GM12878 (cell line): ENCODE measurements around the gene SENP3. TPM values are rescaled to one million over a fixed set of nuclear protein-coding genes. Genes with fewer than 3 reads are reported as not detected.

Experiments
- ATAC-seq: fragments of 200-7000 bp; cut with Tn5 transposase; 3 replicates; pipeline ENCODE4 v1.9.1; 2020; ENCODE audit warnings: mild to moderate bottlenecking, moderate library complexity
- Bru-seq: library from RNA; stranded (reverse); fragments of 400-500 nt; gene quantifications from one replicate; lab custom pipeline; 2021; lab: Mats Ljungman, UMichigan
- BruChase-seq, 2 experiments: library from RNA; stranded (reverse); fragments of 400-500 nt; gene quantifications; one replicate each; lab custom pipeline; 2021; lab: Mats Ljungman, UMichigan
- BruUV-seq: library from RNA; stranded (reverse); fragments of 400-500 nt; replicated peaks from 2 replicates; lab custom pipeline; 2021; lab: Mats Ljungman, UMichigan
- CTCF ChIA-PET: fragments of 300-600 bp; sonication (Branson Sonifier 250); formaldehyde crosslinking; extraction: SDS; loops from one replicate; lab custom pipeline; 2021; ENCODE audit warnings: inconsistent platforms; lab: Yijun Ruan, JAX
- POLR2A ChIA-PET: fragments of 350-600 bp; formaldehyde crosslinking; extraction: SDS; loops from one replicate; lab custom pipeline; 2021; ENCODE audit warnings: inconsistent platforms; lab: Charles Lee
- RAD21 ChIA-PET: fragments of 300-600 bp; sonication (Branson Sonifier 250); formaldehyde crosslinking; loops from one replicate; lab custom pipeline; 2023; ENCODE audit warnings: antibody characterized with exemption; ENCODE audit not compliant: unreplicated experiment; lab: Charles Lee
- SMC1A ChIA-PET: fragments of 300-600 bp; sonication (Branson Sonifier 250); formaldehyde crosslinking; loops from one replicate; lab custom pipeline; 2023; ENCODE audit not compliant: unreplicated experiment, uncharacterized antibody; lab: Charles Lee
- DNase-seq: peaks from one replicate; pipeline ENCODE4 v3.0.0-alpha.2; 2011; ENCODE audit warnings: low read depth, low spot score
- FAIRE-seq: peaks from 3 replicates; lab custom pipeline; 2011; peaks lifted over from hg19 to GRCh38; lab: Jason Lieb, UNC
- H2AFZ ChIP-seq: 2 replicates; pipeline ENCODE4 v1.6.0; 2011; ENCODE audit warnings: low read depth, low read length, control low read depth; ENCODE audit not compliant: control insufficient read depth
- H3K27ac ChIP-seq: 2 replicates; pipeline ENCODE4 v1.5.1; 2011; ENCODE audit warnings: control low read depth; ENCODE audit not compliant: control insufficient read depth, insufficient read depth
- H3K27me3 ChIP-seq, 2 experiments: replicated peaks in 1 of 2; 2 replicates each; pipeline versions ENCODE4 v1.6.0 to v1.6.1; 2011; ENCODE audit warnings: low read length in 1 of 2; ENCODE audit not compliant: control insufficient read depth in 2 of 2, insufficient read depth in 2 of 2
- H3K36me3 ChIP-seq, 2 experiments: 2 replicates each; pipeline ENCODE4 v1.5.1; 2011; ENCODE audit warnings: low read length in 1 of 2; ENCODE audit not compliant: control insufficient read depth in 2 of 2, insufficient read depth in 2 of 2
- H3K4me1 ChIP-seq: 2 replicates; pipeline ENCODE4 v1.6.1; 2011; ENCODE audit warnings: mild to moderate bottlenecking, low read length, moderate library complexity, mixed read lengths; ENCODE audit not compliant: control insufficient read depth, insufficient read depth
- H3K4me2 ChIP-seq: 2 replicates; pipeline ENCODE4 v1.6.0; 2011; ENCODE audit warnings: control low read depth; ENCODE audit not compliant: control insufficient read depth, insufficient read depth
- H3K4me3 ChIP-seq: fragments of 200-600 bp; sonication (generic); 2 replicates; pipeline ENCODE4 v1.5.1; 2016
- H3K79me2 ChIP-seq: 2 replicates; pipeline ENCODE4 v1.6.0; 2011; ENCODE audit warnings: low read length; ENCODE audit not compliant: control insufficient read depth, insufficient read depth
- H3K9ac ChIP-seq: 2 replicates; pipeline ENCODE4 v1.8.0; 2011; ENCODE audit warnings: low read length, control low read depth, mixed read lengths; ENCODE audit not compliant: control insufficient read depth, insufficient read depth
- H3K9me3 ChIP-seq: replicated peaks from 3 replicates; pipeline ENCODE4 v1.5.1; 2011; ENCODE audit warnings: mild to moderate bottlenecking, low read length; ENCODE audit not compliant: control insufficient read depth, insufficient read depth
- H4K20me1 ChIP-seq: 2 replicates; pipeline ENCODE4 v1.6.0; 2011; ENCODE audit not compliant: control insufficient read depth, insufficient read depth
- ATF2 ChIP-seq: IDR thresholded peaks from 2 replicates; pipeline ENCODE4 v1.6.1; 2012; ENCODE audit warnings: low read length, inconsistent platforms
- BACH1 ChIP-seq: fragments of 450-650 bp; IDR thresholded peaks from 2 replicates; pipeline ENCODE4 v1.6.1; 2017; ENCODE audit warnings: mild to moderate bottlenecking, borderline replicate concordance
- CHD2 ChIP-seq: IDR thresholded peaks from 2 replicates; pipeline ENCODE4 v1.6.1; 2011; ENCODE audit warnings: low read depth, low read length, improper control_type of control experiment, borderline replicate concordance
- CTCF ChIP-seq, 3 experiments: IDR thresholded peaks in 2 of 3; conservative IDR thresholded peaks in 1 of 3; 2 replicates each; pipeline ENCODE4 v1.5.1; 2011; ENCODE audit warnings: low read depth in 3 of 3, low read length in 3 of 3, mild to moderate bottlenecking in 3 of 3, control low read depth in 2 of 3, moderate library complexity in 2 of 3, inconsistent platforms in 1 of 3, mixed read lengths in 1 of 3; ENCODE audit not compliant: control insufficient read depth in 2 of 3, insufficient read depth in 1 of 3; ENCODE audit errors: extremely low read depth in 1 of 3
- DPF2 ChIP-seq: fragments of 450-650 bp; IDR thresholded peaks from 2 replicates; pipeline ENCODE4 v1.6.1; 2017; ENCODE audit warnings: mild to moderate bottlenecking
- NKRF ChIP-seq: fragments of 450-650 bp; conservative IDR thresholded peaks from 2 replicates; pipeline ENCODE4 v1.6.1; 2017; ENCODE audit warnings: mild to moderate bottlenecking, moderate library complexity
- NRF1 ChIP-seq: conservative IDR thresholded peaks from 2 replicates; pipeline ENCODE4 v1.6.1; 2011; ENCODE audit warnings: mild to moderate bottlenecking, low read depth, low read length, improper control_type of control experiment
- POU2F2 ChIP-seq: IDR thresholded peaks from 3 replicates; pipeline ENCODE4 v1.6.1; 2011; ENCODE audit warnings: low read depth, mild to moderate bottlenecking, low read length, borderline replicate concordance
- RB1 ChIP-seq: fragments of 450-650 bp; formaldehyde crosslinking; IDR thresholded peaks from 2 replicates; pipeline ENCODE4 v1.6.1; 2017; ENCODE audit warnings: mild to moderate bottlenecking, borderline replicate concordance
- SREBF2 ChIP-seq: IDR thresholded peaks from 2 replicates; pipeline ENCODE4 v1.6.1; 2012; ENCODE audit warnings: mild to moderate bottlenecking, low read length
- SRF ChIP-seq, 2 experiments: IDR thresholded peaks; 2 replicates each; pipeline ENCODE4 v1.6.1; 2011; ENCODE audit warnings: low read depth in 2 of 2, low read length in 2 of 2, mild to moderate bottlenecking in 1 of 2, moderate library complexity in 1 of 2
- YBX1 ChIP-seq: fragments of 450-650 bp; IDR thresholded peaks from 2 replicates; pipeline ENCODE4 v1.6.1; 2016; ENCODE audit warnings: antibody characterized with exemption
- YY1 ChIP-seq: IDR thresholded peaks from 2 replicates; pipeline ENCODE4 v1.6.1; 2011; ENCODE audit warnings: low read depth, mild to moderate bottlenecking, low read length
- WGBS: methylation state at CpG from one replicate; pipeline ENCODE4 v1.1.6; 2016; ENCODE audit warnings: low lambda C conversion rate; ENCODE audit not compliant: insufficient replicate concordance, insufficient coverage; ENCODE audit errors: missing lambda C conversion rate; 5-methylcytosine and 5-hydroxymethylcytosine counted together
- in situ Hi-C: fragments of 300-500 bp; cut with MboI; formaldehyde crosslinking; loops from 9 replicates; pipeline ENCODE4 v1.14.3; 2018; ENCODE audit warnings: mixed read lengths
- intact Hi-C: fragments of 100-400 bp; cut with micrococcal nuclease; formaldehyde crosslinking; loops from one replicate; pipeline ENCODE4 v1.14.2; 2022; ENCODE audit not compliant: unreplicated experiment
- long read RNA-seq, 2 experiments: library from polyadenylated mRNA; unstranded; transcript quantifications; one replicate each; pipeline ENCODE4 v2.0.0, GENCODE V29; 2019 to 2020
- polyA minus RNA-seq, 3 experiments: library from RNA; depleted of rRNA, polyadenylated mRNA; stranded (reverse); fragments of >200 nt; gene quantifications; 2 replicates each; pipeline ENCODE4 v1.2.3, GENCODE V29; 2011
- polyA plus RNA-seq, 11 experiments: library from polyadenylated mRNA; depleted of rRNA in 4 of 11; unstranded in 6 of 11; stranded (reverse) in 5 of 11; fragments of >200 nt; fragmentation: Nextera tagmentation in 4 of 11; fragmentation: Illumina TruSeq in 1 of 11; extraction: Ambion mirVana in 4 of 11; extraction: Trizol in 1 of 11; gene quantifications; 1 replicate in 1 of 11; 2 replicates in 10 of 11; pipeline versions ENCODE4 v1.2.1 to v1.2.3, GENCODE V29; 2011 to 2016; ENCODE audit warnings: inconsistent platforms in 2 of 11, missing spikeins in 2 of 11, low read depth in 1 of 11
- total RNA-seq, 4 experiments: library from RNA; depleted of rRNA in 3 of 4; stranded (reverse); fragments of >200 nt in 3 of 4; fragmentation: Illumina TruSeq in 1 of 4; extraction: Trizol in 1 of 4; gene quantifications; 2 replicates each; pipeline versions ENCODE4 v1.2.1 to v1.2.3, GENCODE V29; 2013 to 2021

SENP3 gene
- 41.1 and 48.2 TPM in 2 replicates for total RNA-seq (2013; cell fraction: nucleolus; rRNA removed)
- total RNA-seq (2014; rRNA removed): 88.4 and 88.8 TPM in 2 replicates
- total RNA-seq (2014; rRNA removed; fragmentation: Illumina TruSeq; extraction: Trizol): 77.5 and 78.4 TPM in 2 replicates
- total RNA-seq (2021): 67.0 and 72.8 TPM in 2 replicates
- polyA plus RNA-seq (2011; ENCODE audit: low read depth): 52.4 TPM
- polyA plus RNA-seq (2011; rRNA removed): 74.0 and 99.9 TPM in 2 replicates
- polyA plus RNA-seq (2011; cell fraction: cytosol; rRNA removed): 86.2 and 87.5 TPM in 2 replicates
- 122 and 132 TPM in 2 replicates for polyA plus RNA-seq (2011; cell fraction: nucleus; rRNA removed)
- 28.4 and 30.1 TPM in 2 replicates for polyA plus RNA-seq (2012)
- 113 and 134 TPM in 2 replicates for polyA plus RNA-seq (2014; fragmentation: Illumina TruSeq; extraction: Trizol)
- polyA plus RNA-seq (2014; fragmentation: Nextera tagmentation; extraction: Ambion mirVana): 1 to 10 TPM; 1.8 TPM
- 78.3 and 81.9 TPM in 2 replicates for polyA plus RNA-seq (2014; rRNA removed)
- polyA plus RNA-seq (2016; fragmentation: Nextera tagmentation; extraction: Ambion mirVana): 1 to 10 TPM; 5.1 to 6.5 TPM
- polyA minus RNA-seq (2011; rRNA and poly(A)+ RNA removed): 65.7 and 76.4 TPM in 2 replicates
- 27.5 and 33.0 TPM in 2 replicates for polyA minus RNA-seq (2011; cell fraction: cytosol; rRNA and poly(A)+ RNA removed)
- 16.3 and 29.1 TPM in 2 replicates for polyA minus RNA-seq (2011; cell fraction: nucleus; rRNA and poly(A)+ RNA removed)
- percentile 67 among the genes with signal in this experiment for Bru-seq, nascent RNA
- percentile 90 among the genes with signal in this experiment for BruChase-seq, experiment 1, labeled RNA remaining after a 6-hour chase
- BruChase-seq, experiment 2, labeled RNA remaining after a 2-hour chase: percentile 81 among the genes with signal in this experiment
- long read RNA-seq, experiment 1: 0 reads
- long read RNA-seq, experiment 2, partial matches to known transcripts: 0 of 1 reads
- long read RNA-seq, experiment 2, other reads (novel, unspliced or antisense): 0 of 1 reads

GRCh38 chr17:7561589-7562207, at the start of gene SENP3:
TSS of gene SENP3 (plus strand) at chr17:7561919. CDS start at chr17:7563077, 1,158 bp downstream.
- Histone ChIP-seq H3K27ac (peak within 1 kb of the TSS; percentile 64), H4K20me1 (no peaks in the 10 kb centered on the region), H3K4me3 (peak within 1 kb of the TSS; percentile 92), H3K4me2 (peak within 1 kb of the TSS; percentile 92), H3K27me3 (no peaks in the 10 kb centered on the region), H2AFZ (peak within 1 kb of the TSS; percentile 52), H3K36me3 (peaks cover 8 to 13% of the 10 kb centered on the region in 2 experiments; a peak in 3 of 4 replicates), H3K9ac (peak within 1 kb of the TSS; percentile 83), H3K4me1 (peaks cover 37% of the 10 kb centered on the region), H3K9me3 (no peaks in the 10 kb centered on the region), H3K79me2 (peaks cover 34% of the 10 kb centered on the region)
- ATAC-seq: peak; percentile 82
- 2% methylated on average over 35 of the region's 82 CpGs for WGBS
- FAIRE-seq: peak; percentile 66
- intact Hi-C loops: loop anchor here (1.0 to 5.0 kb wide), 6 partner anchors 11 to 205 kb away; partner anchors contain the start of genes FGF11 and TMEM102
- DNase-seq: no peak
- BruUV-seq: no TSS peak
- ChIA-PET POLR2A (interaction anchor here (0.8 to 4.2 kb wide), 14 partner anchors 10 to 232 kb away, joined by 3 to 36 read pairs (median 4); partner anchors contain the start of genes CD68, NEURL4, TMEM102 and TP53), SMC1A (interaction anchor here (1.0 to 4.9 kb wide), 12 partner anchors 9 to 206 kb away, joined by 3 to 67 read pairs (median 6); partner anchors contain the start of genes TMEM102, TNFSF12, TP53 and WRAP53), RAD21 (interaction anchor here (1.3 to 4.9 kb wide), 16 partner anchors 10 to 232 kb away, joined by 3 to 84 read pairs (median 8); partner anchors contain the start of genes ACAP1, CD68, CHRNB1 and MPDU1), CTCF (interaction anchor here (1.3 to 6.2 kb wide), 24 partner anchors 9 to 232 kb away, joined by 4 to 192 read pairs (median 16); partner anchors contain the start of genes ACAP1, CD68, CHRNB1 and FGF11)
- in situ Hi-C loops: loop anchor here (25.0 kb wide), 1 partner anchor 524 kb away; the partner anchor contains the start of genes SLC16A11 and SLC16A13
- TF ChIP-seq NRF1: peak; percentile 68
- no peak for TF ChIP-seq SREBF2
- peak; percentile 60 for TF ChIP-seq BACH1
- 0 out of 2 replicates have a peak, but pooled peaks have one; percentile 11 for TF ChIP-seq YY1
- TF ChIP-seq CHD2: peak; percentile 69; the same call in 1 of the 2 replicates
- peak in 1 of 2 experiments; percentile 73; a peak in 2 of 4 replicates for TF ChIP-seq SRF (IDR thresholded peaks at IDR 0.05; ENCODE audit: low read depth in 2 of 2, low read length in 2 of 2)
- peak; percentile 80 for TF ChIP-seq RB1
- peak; percentile 81 for TF ChIP-seq NKRF
- TF ChIP-seq POU2F2: no peak
- TF ChIP-seq ATF2: no peak
- TF ChIP-seq YBX1: no peak
- TF ChIP-seq CTCF (IDR thresholded peaks at IDR 0.05 in 2 of 3, conservative IDR thresholded peaks at IDR 0.05 in 1 of 3; ENCODE audit: control insufficient read depth in 2 of 3, extremely low read depth in 1 of 3, insufficient read depth in 1 of 3, low read depth in 3 of 3, low read length in 3 of 3): peak in 1 of 3 experiments; percentile 4; a peak in 1 of 6 replicates
- 0 out of 2 replicates have a peak, but pooled peaks have one; percentile 27 for TF ChIP-seq DPF2
